GM12891 (cell line): ENCODE measurements around the gene MAPK8IP3.
A peak's percentile ranks its signal among the peaks of the same experiment; 100 is the strongest.

ENCODE experiments used
- DNase-seq: peaks from one replicate; pipeline ENCODE4 v3.0.0; 2011; ENCODE audit warnings: low spot score; ENCODE audit not compliant: insufficient read length
- FAIRE-seq: peaks from 2 replicates; lab custom pipeline; 2011; peaks lifted over from hg19 to GRCh38; lab: Jason Lieb, UNC
- PAX5 ChIP-seq: IDR thresholded peaks from 2 replicates; pipeline ENCODE4 v1.6.1; 2011; ENCODE audit warnings: low read length, moderate library complexity, mild to moderate bottlenecking; ENCODE audit not compliant: insufficient read depth, severe bottlenecking
- POLR2A ChIP-seq: IDR thresholded peaks from 2 replicates; pipeline ENCODE4 v1.6.1; 2011; ENCODE audit warnings: low read depth, low read length, control low read depth
- POLR2AphosphoS5 ChIP-seq: IDR thresholded peaks from 2 replicates; pipeline ENCODE4 v1.6.1; 2011; ENCODE audit warnings: low read depth, low read length, control low read depth
- POU2F2 ChIP-seq: IDR thresholded peaks from 2 replicates; pipeline ENCODE4 v1.6.1; 2011; ENCODE audit warnings: low read depth, mild to moderate bottlenecking, control low read depth, low read length, moderate library complexity
- SPI1 ChIP-seq: IDR thresholded peaks from 2 replicates; pipeline ENCODE4 v1.6.1; 2011; ENCODE audit warnings: low read depth, low read length, control low read depth
- TAF1 ChIP-seq: IDR thresholded peaks from 2 replicates; pipeline ENCODE4 v1.6.1; 2011; ENCODE audit warnings: low read depth, low read length, control low read depth

Gene MAPK8IP3

GRCh38 chr16:1772908-1773702 is 67.1 kb downstream of the MAPK8IP3 start, which contains the start of gene MRPS34:
Gene MRPS34, minus strand, starts transcription at chr16:1773134. Its CDS starts 15 bp downstream, at chr16:1773119.
- FAIRE-seq = peak; percentile 95
- TF ChIP-seq TAF1 (peak; percentile 90), POU2F2 (peak; percentile 72; the same call in 1 of the 2 replicates), PAX5 (no peak), SPI1 (no peak), POLR2A (peak; percentile 84), POLR2AphosphoS5 (0 out of 2 replicates have a peak, but pooled peaks have one; percentile 62)
- peak; percentile 87 for DNase-seq

GRCh38 chr16:1773703-1774447 is 67.9 kb downstream of the MAPK8IP3 start:
- FAIRE-seq (no peak), DNase-seq (no peak)
- TF ChIP-seq TAF1 (no peak), SPI1 (peak; percentile 43)

DNA sequence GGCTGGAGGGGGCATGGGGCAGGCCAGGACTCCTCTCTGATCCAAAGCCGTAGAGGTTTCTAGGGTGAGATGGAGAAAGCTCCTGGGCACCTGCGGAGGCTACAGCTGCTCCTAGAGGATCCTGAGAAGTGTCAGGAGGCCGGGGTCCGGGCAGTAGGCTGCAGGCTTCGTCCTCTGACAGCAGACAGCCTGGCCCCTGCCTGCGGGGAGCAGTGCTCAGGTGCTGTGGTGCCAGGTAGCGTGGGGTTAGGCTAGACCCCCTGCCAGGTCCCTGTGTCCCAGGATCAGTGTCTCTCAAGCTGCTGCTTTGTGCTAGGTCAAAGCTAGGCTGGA is 68.4 kb downstream of the MAPK8IP3 start:
- no peak for DNase-seq
- TF ChIP-seq POU2F2 = no peak
- TF ChIP-seq TAF1 = no peak
- no peak for TF ChIP-seq PAX5
- TF ChIP-seq POLR2A = no peak
- TF ChIP-seq SPI1 = no peak
- no peak for TF ChIP-seq POLR2AphosphoS5
- FAIRE-seq = no peak

GRCh38 chr16:1775006-1775845 is 69.2 kb downstream of the MAPK8IP3 start:
- no peak for TF ChIP-seq POLR2AphosphoS5
- no peak for TF ChIP-seq TAF1
- no peak for FAIRE-seq
- no peak for DNase-seq

- FAIRE-seq (no peak), DNase-seq (no peak)
- no peak for TF ChIP-seq SPI1
- TF ChIP-seq TAF1 = no peak
- TF ChIP-seq POU2F2 = no peak
These were observed 70.1 kb downstream of the MAPK8IP3 start for GRCh38 chr16:1775846-1776671.

GRCh38 chr16:1776672-1776955 is 70.6 kb downstream of the MAPK8IP3 start:
- no peak for TF ChIP-seq POLR2AphosphoS5
- TF ChIP-seq PAX5 = no peak
- TF ChIP-seq SPI1 = no peak
- TF ChIP-seq POU2F2 = no peak
- no peak for TF ChIP-seq TAF1
- peak; percentile 35; the same call in 1 of the 2 replicates for TF ChIP-seq POLR2A
- FAIRE-seq (no peak), DNase-seq (no peak)

DNA sequence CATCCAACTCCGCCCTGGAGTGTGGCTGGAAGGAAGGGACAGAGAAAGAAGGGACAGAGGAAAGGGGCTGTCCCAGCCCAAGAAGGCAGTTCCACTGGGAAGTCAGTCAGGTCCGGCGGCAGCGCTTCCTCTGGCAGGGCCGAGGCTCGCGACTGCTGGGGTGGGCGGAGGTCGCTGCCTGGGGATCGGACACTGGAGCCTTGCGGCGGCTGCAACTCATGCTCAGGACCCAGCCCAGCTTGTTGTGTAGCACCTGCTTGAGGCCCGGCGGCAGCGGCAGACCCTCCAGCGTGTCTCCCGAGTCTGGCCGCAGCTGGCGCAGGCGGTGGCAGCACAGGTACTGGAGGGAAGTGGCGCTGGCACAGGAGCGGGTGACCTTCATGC is 71.0 kb downstream of the MAPK8IP3 start:
- FAIRE-seq = no peak
- TF ChIP-seq POLR2AphosphoS5 = no peak
- no peak for TF ChIP-seq PAX5
- TF ChIP-seq POU2F2 = no peak
- TF ChIP-seq POLR2A = no peak; the same call in 1 of the 2 replicates
- no peak for TF ChIP-seq TAF1
- TF ChIP-seq SPI1 = no peak
- no peak for DNase-seq

DNA sequence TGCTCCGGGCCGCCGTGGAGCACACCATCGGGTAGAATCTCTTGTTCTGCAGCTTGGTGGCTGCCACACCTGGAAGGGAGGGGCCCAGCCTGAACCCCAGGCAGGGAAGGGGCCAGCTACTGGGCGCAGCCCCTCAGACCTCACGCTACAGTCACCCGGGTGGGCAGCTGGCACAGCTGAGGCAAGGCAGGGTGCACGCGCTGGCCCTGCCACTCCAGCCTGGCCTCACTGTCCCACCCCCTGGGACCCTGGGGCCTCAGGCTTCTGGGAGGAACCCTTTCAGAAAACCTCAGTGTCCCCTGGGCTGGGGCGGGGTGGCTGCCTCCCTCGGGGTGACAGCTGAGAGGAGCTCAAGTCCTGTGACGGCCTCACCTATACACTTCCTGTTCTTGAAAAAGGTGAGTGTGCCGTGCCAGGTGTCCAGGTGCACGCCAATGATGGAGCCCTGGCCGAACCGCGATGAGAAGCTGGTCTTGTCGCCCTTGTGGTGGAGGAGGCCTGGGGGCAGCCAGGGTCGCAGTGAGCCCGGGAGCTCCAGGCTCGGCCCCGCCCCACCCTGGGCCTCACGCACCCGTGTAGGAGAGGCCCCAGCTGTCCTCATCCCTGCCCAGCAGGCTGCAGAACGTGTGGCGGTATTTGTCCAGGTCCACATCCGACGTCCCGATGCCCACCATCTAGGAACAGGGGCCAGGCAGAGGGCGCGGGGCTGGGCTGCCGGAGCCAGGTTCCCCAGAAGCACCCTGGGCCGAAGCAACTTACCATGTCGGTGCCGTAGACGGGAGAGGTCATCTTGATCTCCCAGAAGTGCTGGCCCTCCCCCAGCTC is 71.6 kb downstream of the MAPK8IP3 start:
- FAIRE-seq = no peak
- DNase-seq = no peak

More for the DNA sequence above, 71.6 kb downstream of the MAPK8IP3 start:
- TF ChIP-seq PAX5 = no peak
- TF ChIP-seq TAF1 = no peak
- TF ChIP-seq SPI1 = no peak
- no peak; the same call in 1 of the 2 replicates for TF ChIP-seq POLR2AphosphoS5
- TF ChIP-seq POU2F2 = no peak
- no peak for TF ChIP-seq POLR2A
